GM10248 (cell line): Measurements from ENCODE around the gene FAM222B.

Source experiments
- CTCF ChIA-PET: fragments of 300-600 bp; sonication (Branson Sonifier 250); formaldehyde crosslinking; extraction: SDS; loops from one replicate; lab custom pipeline; 2021; ENCODE audit warnings: antibody characterized with exemption; lab: Yijun Ruan, JAX
- POLR2A ChIA-PET: fragments of 350-650 bp; sonication (Branson Sonifier 250); formaldehyde crosslinking; extraction: SDS; loops from one replicate; lab custom pipeline; 2020; ENCODE audit warnings: antibody characterized with exemption; lab: Yijun Ruan, JAX
- DNase-seq: peaks from one replicate; pipeline ENCODE4 v3.0.0; 2012; ENCODE audit errors: extremely low spot score
- TF ChIP-seq, protein P1 (sequence below): IDR thresholded peaks from 2 replicates; pipeline ENCODE4 v1.5.1; 2012; ENCODE audit warnings: mild to moderate bottlenecking, low read depth; ENCODE audit errors: extremely low read depth, missing control alignments, control extremely low read depth

Gene FAM222B

DNA sequence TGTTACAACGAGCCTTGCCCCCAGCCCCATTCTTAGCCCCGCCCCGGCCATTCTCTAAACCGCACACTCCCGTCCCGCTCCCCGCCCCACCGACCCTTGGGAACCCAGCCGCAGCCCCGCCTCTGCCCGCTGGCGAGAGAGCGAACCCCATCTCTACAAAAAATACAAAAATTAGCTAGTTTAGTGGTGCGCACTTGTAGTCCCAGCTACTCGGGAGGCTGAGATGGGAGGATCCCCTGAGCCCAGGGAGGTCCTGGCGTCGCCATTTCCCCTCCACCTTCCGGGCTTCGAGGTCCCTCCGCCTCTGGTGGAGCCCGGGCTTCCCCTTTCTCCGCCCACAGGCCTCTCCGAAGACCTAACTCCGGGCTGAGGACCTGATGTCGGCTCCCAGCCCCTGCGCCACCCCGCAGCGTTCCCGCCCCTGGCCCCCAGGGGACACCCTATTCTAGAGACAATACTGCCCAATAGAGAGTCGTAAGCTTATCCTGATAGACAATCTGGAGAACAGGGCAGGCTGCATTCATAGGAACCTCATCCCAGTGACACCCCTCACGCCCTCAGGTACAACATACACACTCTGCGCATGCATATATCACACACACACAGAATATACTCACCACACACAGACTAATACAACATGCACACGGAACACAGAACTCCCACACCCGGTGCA lies 130.4 kb downstream of the FAM222B start:
- ChIA-PET POLR2A (interaction anchor here (0.5 to 1.6 kb wide), 3 partner anchors 13 to 580 kb away, joined by 4 to 9 read pairs (median 6); no protein-coding TSS in a partner anchor), CTCF (interaction anchor here (1.0 to 4.0 kb wide), 10 partner anchors 9 to 404 kb away, joined by 3 to 25 read pairs (median 4); partner anchors contain the start of genes RPL23A and TLCD1)
- TF ChIP-seq, protein P1, sequence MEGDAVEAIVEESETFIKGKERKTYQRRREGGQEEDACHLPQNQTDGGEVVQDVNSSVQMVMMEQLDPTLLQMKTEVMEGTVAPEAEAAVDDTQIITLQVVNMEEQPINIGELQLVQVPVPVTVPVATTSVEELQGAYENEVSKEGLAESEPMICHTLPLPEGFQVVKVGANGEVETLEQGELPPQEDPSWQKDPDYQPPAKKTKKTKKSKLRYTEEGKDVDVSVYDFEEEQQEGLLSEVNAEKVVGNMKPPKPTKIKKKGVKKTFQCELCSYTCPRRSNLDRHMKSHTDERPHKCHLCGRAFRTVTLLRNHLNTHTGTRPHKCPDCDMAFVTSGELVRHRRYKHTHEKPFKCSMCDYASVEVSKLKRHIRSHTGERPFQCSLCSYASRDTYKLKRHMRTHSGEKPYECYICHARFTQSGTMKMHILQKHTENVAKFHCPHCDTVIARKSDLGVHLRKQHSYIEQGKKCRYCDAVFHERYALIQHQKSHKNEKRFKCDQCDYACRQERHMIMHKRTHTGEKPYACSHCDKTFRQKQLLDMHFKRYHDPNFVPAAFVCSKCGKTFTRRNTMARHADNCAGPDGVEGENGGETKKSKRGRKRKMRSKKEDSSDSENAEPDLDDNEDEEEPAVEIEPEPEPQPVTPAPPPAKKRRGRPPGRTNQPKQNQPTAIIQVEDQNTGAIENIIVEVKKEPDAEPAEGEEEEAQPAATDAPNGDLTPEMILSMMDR, result peak; percentile 12
- DNase-seq, result peak; percentile 83

DNA sequence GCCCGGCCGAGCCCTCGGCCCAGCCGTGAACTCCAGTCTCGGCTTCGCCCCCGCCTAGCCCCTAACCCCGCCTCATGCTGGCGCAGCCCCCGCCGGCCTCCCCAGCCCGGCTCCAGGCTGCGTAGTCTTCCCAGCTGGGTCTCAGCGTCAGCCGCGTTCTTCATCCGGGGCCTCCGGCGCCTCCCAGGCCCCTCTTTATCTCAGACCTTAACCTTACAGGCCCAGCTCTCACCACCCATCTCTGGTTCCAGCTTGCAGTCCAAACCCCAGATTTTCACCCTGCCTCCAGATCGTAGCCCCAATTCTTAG lies 130.9 kb downstream of the FAM222B start, which contains the start of gene PROCA1:
Gene PROCA1, minus strand, starts transcription at position 166 of the 309 bp plus-strand sequence. CDS start 228 bp downstream, outside the sequence.
- DNase-seq, result peak; percentile 45
- TF ChIP-seq, protein P1, result no peak
- ChIA-PET CTCF (interaction anchor here (1.0 to 4.0 kb wide), 11 partner anchors 9 to 405 kb away, joined by 3 to 25 read pairs (median 4); partner anchors contain the start of genes RPL23A and TLCD1), POLR2A (interaction anchor here (0.6 to 1.8 kb wide), 6 partner anchors 8 to 379 kb away, joined by 3 to 21 read pairs (median 4); partner anchors contain the start of gene RPL23A)

DNA sequence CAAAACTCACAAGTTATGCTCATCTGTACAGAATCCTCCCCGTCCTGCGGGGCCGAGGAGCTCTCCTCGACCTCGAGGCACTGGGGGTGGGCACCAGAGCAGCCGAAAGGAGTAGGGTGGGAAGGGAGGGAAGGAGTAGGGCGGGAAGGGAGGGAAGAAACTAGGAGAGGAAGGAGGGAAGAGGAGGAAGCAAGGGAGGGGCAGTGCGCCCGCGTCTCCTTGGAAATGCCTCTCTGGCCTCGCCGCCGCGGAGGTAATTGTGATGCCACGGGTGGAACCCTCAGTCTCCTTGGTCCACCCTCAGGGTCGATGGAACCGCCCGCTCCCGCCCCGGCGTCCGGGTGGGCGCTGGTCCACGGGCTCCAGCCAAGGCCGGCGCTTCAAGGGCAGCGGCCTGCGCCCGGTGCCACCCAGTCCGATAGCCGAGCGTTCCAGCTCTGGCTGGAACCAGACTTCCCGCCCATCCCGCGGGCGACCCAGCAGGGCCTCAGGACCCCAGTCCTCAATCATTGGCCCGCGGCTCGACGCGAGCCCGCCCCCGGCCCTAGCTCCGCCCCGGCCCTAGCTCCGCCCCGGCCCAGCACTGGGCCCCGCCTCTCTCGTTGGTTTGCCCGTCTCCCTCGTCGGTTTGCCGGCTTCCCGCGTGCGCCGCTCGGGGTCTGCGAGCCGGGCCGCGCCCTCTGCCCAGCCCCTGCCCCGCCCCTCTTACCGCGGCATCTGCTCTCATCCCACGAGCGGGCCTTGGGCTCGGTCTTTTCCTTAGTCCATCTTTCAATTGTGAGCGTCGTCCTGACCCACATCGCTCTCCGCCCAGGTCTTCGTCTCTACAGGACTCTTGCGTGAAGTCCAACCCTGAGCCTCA lies 131.5 kb downstream of the FAM222B start:
- POLR2A ChIA-PET, result interaction anchor here (0.5 to 1.8 kb wide), 11 partner anchors 9 to 466 kb away, joined by 3 to 21 read pairs (median 4); partner anchors contain the start of genes RPL23A and TLCD1
- DNase-seq, result peak; percentile 95
- TF ChIP-seq, protein P1, result no peak
- CTCF ChIA-PET, result interaction anchor here (1.0 to 4.0 kb wide), 11 partner anchors 10 to 406 kb away, joined by 3 to 25 read pairs (median 5); partner anchors contain the start of genes RPL23A and TLCD1

DNA sequence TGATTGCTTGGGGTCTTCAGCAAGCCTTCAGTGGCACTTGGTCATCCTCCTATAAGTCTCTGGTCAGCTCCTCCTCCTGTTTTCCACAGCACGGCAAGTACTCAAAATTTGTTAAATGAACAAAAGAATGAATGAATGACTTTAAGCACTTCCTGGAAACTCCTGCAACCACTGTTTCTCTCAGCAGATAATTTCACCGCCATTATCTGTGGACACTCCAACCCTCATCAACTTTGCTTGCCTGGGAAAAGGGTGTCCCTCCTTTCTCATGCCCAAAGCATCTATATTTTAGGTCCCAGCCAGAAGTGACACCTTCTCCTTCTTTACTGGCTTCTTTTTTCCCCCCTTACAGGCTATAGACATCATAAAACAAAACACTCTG lies 135.3 kb downstream of the FAM222B start:
- DNase-seq, result no peak
- CTCF ChIA-PET, result interaction anchor here (1.2 kb wide), 1 partner anchor 56 kb away, joined by 4 read pairs; no protein-coding TSS in a partner anchor
- POLR2A ChIA-PET, result interaction anchor here (1.5 kb wide), 1 partner anchor 12 kb away, joined by 5 read pairs; the partner anchor contains the start of gene RPL23A
- TF ChIP-seq, protein P1, result no peak

DNA sequence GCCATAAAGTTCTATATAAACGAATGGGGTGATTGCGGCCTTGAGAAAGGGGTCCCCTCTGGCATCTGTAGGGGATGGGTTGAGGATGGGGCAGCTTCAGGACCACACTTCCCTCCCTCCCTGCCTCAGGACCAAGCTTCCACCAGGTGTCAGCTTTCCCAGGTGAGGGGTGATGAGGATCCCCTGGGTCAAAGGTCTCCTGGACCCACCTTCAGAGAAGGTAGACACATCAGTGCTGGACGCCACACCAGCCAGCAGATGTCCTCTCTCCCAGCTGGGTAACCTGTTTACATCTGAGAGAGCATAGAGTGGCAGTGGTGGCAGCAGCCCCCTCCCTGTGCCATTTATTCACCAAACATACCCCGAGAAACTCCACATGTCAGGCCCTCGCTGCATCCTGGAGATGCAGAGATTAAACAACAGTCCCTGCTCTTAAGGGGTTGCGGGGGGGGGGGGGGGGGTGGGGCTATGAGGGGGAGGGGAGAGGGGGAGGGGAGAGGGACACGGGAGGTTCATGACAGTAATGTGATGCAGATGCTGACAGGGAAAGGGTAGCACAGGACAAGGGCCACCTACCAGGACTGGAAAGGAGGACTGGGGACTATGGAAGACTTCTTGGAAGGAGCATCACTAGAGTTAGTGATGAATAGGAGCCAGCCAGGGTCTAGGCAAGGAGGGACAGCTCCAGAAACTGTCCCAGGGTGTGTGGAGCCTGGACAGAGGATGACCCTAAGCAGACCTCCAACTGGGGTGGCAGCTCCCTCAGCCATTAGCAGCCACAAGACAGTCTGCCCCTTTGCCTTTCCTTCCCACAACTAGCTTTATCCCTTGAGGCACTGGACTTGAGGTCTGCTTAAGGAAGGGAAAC lies 135.9 kb downstream of the FAM222B start:
- CTCF ChIA-PET, result interaction anchor here (1.2 kb wide), 1 partner anchor 57 kb away, joined by 4 read pairs; no protein-coding TSS in a partner anchor
- POLR2A ChIA-PET, result interaction anchor here (1.5 kb wide), 1 partner anchor 13 kb away, joined by 5 read pairs; the partner anchor contains the start of gene RPL23A

More for the DNA sequence above, 135.9 kb downstream of the FAM222B start:
- DNase-seq, result no peak
- TF ChIP-seq, protein P1, result no peak
